Measurements from ENCODE around the gene PTPRF.

PTPRF gene

DNA sequence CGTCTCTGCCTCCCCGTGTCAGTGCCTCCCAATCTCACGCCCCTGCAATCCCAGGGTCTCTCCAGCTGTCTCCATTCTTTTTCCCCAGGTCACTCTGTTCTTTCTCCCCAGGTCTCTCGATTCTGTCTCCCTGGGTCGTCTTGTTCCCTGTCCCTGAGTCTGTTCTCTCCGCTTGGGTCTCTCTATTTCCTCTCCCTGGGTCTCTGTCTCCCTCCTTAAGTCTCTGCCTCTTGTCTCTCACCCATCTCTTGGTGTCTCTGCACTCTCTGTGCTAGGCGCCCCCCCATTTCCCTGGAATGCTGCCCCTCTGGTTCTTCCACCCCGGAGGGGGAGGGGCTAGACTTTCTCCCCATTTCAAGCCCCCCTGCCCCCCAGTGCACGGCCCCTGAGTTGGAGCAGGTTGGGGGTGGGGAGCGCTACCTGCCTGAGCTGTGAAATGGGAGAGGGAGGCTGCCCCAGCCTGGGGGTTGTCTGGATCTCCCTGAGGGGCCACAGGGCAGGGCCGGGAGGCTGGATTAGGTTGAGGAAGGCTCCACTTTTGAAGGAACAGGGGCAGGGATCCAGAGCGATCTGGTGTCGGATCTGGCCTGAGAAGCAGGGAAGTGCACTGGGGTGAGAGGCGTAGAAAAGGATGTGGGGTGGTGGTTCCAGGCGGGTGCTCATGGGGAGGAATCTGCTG is 1.4 kb downstream of the PTPRF start:
- no peaks in the 10 kb centered on the region for H3K9me3 ChIP-seq (ENCODE audit: control insufficient read depth, low read length)
- H3K9ac ChIP-seq (ENCODE audit: low read length): peak overlapping the region; percentile 76
- no peaks in the 10 kb centered on the region for H3K27me3 ChIP-seq (ENCODE audit: control insufficient read depth, insufficient read depth, low read length)
- peak overlapping the region; percentile 73 for H3K4me3 ChIP-seq (ENCODE audit: low read length)
- peaks cover 52% of the 10 kb centered on the region for H3K4me1 ChIP-seq (ENCODE audit: control insufficient read depth, insufficient read depth, low read length)
- no peaks in the 10 kb centered on the region for H3K36me3 ChIP-seq (ENCODE audit: control insufficient read depth, insufficient read depth, low read length)

DNA sequence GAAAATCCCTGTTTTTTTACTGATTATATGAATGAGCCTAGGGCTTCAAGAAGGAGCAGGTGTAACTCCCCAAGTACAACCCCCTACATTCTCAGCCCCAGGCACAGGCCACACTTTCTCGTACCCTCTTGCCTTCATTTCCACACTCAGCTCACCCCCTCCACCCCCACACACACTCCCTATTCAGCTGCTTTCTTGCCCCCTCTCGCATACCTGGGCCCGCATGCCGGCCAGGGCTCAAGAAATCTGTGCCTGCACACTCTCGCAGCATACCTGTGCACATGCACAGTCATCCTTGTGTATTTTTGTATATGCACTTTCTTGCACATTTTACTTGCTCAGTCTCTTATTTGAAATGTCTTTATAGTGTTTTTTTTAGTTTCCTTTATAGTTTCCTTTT is 2.0 kb downstream of the PTPRF start:
- Histone ChIP-seq H3K4me3 (ENCODE audit: low read length) (peak overlapping the region; percentile 73), H3K4me1 (ENCODE audit: control insufficient read depth, insufficient read depth, low read length) (peaks cover 59% of the 10 kb centered on the region), H3K27me3 (ENCODE audit: control insufficient read depth, insufficient read depth, low read length) (no peaks in the 10 kb centered on the region), H3K9ac (ENCODE audit: low read length) (peak overlapping the region; percentile 76), H3K9me3 (ENCODE audit: control insufficient read depth, low read length) (no peaks in the 10 kb centered on the region), H3K36me3 (ENCODE audit: control insufficient read depth, insufficient read depth, low read length) (no peaks in the 10 kb centered on the region)

- no peaks in the 10 kb centered on the region for H3K27me3 ChIP-seq (ENCODE audit: control insufficient read depth, insufficient read depth, low read length)
- H3K36me3 ChIP-seq (ENCODE audit: control insufficient read depth, insufficient read depth, low read length): no peaks in the 10 kb centered on the region
- peaks cover 68% of the 10 kb centered on the region for H3K4me1 ChIP-seq (ENCODE audit: control insufficient read depth, insufficient read depth, low read length)
- H3K9ac ChIP-seq (ENCODE audit: low read length): peak overlapping the region; percentile 27
- H3K4me3 ChIP-seq (ENCODE audit: low read length): no peak overlapping the region
- no peaks in the 10 kb centered on the region for H3K9me3 ChIP-seq (ENCODE audit: control insufficient read depth, low read length)
Observed at GRCh38 chr1:43533584-43533983, 2.9 kb downstream of the PTPRF start.

DNA sequence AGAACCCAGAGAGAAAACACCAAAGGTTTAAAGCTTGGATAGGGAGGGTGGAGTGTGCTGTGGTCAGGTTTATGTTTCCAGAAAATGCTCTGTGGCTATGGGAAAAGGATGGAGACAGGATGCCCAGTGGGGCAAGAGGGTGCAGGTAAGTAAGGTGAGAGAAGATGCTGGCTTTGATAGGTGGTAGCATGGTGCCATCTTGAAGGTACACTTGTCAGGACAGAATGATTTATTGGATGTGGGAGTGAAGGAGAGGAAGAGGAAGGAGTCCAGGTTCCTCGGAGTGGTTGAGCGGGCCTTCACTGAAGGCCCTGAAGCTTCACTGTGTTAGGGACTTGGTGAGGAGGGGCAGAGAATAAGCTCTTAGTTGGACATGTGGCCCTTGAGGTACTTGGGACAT is 3.6 kb downstream of the PTPRF start:
- Histone ChIP-seq H3K4me1 (ENCODE audit: control insufficient read depth, insufficient read depth, low read length) (peaks cover 73% of the 10 kb centered on the region), H3K27me3 (ENCODE audit: control insufficient read depth, insufficient read depth, low read length) (no peaks in the 10 kb centered on the region), H3K9me3 (ENCODE audit: control insufficient read depth, low read length) (no peaks in the 10 kb centered on the region), H3K36me3 (ENCODE audit: control insufficient read depth, insufficient read depth, low read length) (no peaks in the 10 kb centered on the region), H3K9ac (ENCODE audit: low read length) (no peak overlapping the region), H3K4me3 (ENCODE audit: low read length) (no peak overlapping the region)

DNA sequence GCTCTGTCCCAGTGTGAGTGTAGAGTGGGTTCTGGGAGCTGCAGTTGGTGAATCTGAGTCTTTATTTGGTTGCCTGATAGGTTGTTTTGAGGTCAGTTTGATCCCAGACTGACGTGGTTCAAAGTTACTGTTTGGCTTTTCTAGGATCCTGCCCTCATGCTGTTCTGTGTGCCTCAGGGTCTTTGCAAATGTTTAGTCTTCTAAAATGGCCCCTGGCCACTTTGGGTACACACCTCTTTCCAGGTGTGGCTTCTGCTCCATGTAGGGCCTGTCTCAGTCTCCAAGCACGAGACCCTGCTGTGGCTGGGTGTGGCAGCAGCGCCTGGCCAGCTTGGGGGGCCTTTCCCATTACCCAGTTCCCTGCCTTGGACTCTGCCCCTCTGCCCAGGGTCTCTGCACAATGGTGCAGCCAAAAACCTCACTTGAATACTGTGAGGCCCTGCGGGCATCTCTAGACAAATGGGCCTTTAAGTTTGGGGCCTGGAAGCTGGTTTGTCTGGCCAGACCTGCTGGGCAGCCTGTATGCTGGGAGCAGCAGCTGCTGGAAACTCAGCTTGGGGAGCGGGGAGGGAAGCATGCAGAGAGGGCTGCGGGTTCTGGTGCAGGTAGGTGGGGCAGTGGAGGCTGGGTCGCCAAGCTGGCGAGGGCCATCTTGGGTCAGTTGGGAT is 5.6 kb downstream of the PTPRF start:
- Histone ChIP-seq H3K36me3 (ENCODE audit: control insufficient read depth, insufficient read depth, low read length) (no peaks in the 10 kb centered on the region), H3K27me3 (ENCODE audit: control insufficient read depth, insufficient read depth, low read length) (no peaks in the 10 kb centered on the region), H3K9ac (ENCODE audit: low read length) (peak overlapping the region; percentile 12), H3K9me3 (ENCODE audit: control insufficient read depth, low read length) (no peaks in the 10 kb centered on the region), H3K4me3 (ENCODE audit: low read length) (no peak overlapping the region), H3K4me1 (ENCODE audit: control insufficient read depth, insufficient read depth, low read length) (peaks cover 80% of the 10 kb centered on the region)

DNA sequence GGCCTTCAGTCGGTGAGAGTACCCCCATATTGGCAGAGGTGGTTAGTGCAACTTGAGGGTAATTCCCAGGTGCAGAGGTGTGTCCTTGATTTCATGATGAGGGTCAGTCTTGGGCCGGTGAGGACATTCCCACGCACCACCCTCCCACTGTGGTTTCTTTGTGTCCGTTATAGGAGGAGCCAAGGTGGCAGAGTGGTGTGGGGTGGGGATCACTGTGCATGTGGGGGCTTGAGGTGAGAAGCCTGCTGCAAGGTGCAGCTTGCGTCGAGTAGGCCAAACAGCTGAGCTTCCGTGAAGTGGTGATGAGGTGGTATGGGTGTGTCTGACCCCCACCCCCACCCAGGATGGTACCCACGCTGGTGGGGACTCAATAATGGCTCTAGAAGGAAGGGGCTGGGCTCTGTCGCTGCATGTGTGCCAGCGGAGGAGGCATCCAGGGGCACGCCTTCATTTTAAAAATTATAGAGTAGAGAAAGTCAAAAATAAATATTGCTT is 6.2 kb downstream of the PTPRF start:
- H3K4me1 ChIP-seq (ENCODE audit: control insufficient read depth, insufficient read depth, low read length): peaks cover 86% of the 10 kb centered on the region
- H3K27me3 ChIP-seq (ENCODE audit: control insufficient read depth, insufficient read depth, low read length): no peaks in the 10 kb centered on the region
- no peak overlapping the region for H3K4me3 ChIP-seq (ENCODE audit: low read length)
- no peak overlapping the region for H3K9ac ChIP-seq (ENCODE audit: low read length)
- H3K9me3 ChIP-seq (ENCODE audit: control insufficient read depth, low read length): no peaks in the 10 kb centered on the region
- no peaks in the 10 kb centered on the region for H3K36me3 ChIP-seq (ENCODE audit: control insufficient read depth, insufficient read depth, low read length)

- Histone ChIP-seq H3K27me3 (ENCODE audit: control insufficient read depth, insufficient read depth, low read length) (no peaks in the 10 kb centered on the region), H3K36me3 (ENCODE audit: control insufficient read depth, insufficient read depth, low read length) (no peaks in the 10 kb centered on the region), H3K4me3 (ENCODE audit: low read length) (no peak overlapping the region), H3K4me1 (ENCODE audit: control insufficient read depth, insufficient read depth, low read length) (peaks cover 93% of the 10 kb centered on the region), H3K9ac (ENCODE audit: low read length) (no peak overlapping the region), H3K9me3 (ENCODE audit: control insufficient read depth, low read length) (no peaks in the 10 kb centered on the region)
Observed at GRCh38 chr1:43537423-43538142, 6.9 kb downstream of the PTPRF start.

- Histone ChIP-seq H3K9ac (ENCODE audit: low read length) (no peak overlapping the region), H3K4me1 (ENCODE audit: control insufficient read depth, insufficient read depth, low read length) (peaks cover 96% of the 10 kb centered on the region), H3K36me3 (ENCODE audit: control insufficient read depth, insufficient read depth, low read length) (no peaks in the 10 kb centered on the region), H3K27me3 (ENCODE audit: control insufficient read depth, insufficient read depth, low read length) (no peaks in the 10 kb centered on the region), H3K4me3 (ENCODE audit: low read length) (no peak overlapping the region), H3K9me3 (ENCODE audit: control insufficient read depth, low read length) (no peaks in the 10 kb centered on the region)
Observed at GRCh38 chr1:43538143-43538487, 7.4 kb downstream of the PTPRF start.

DNA sequence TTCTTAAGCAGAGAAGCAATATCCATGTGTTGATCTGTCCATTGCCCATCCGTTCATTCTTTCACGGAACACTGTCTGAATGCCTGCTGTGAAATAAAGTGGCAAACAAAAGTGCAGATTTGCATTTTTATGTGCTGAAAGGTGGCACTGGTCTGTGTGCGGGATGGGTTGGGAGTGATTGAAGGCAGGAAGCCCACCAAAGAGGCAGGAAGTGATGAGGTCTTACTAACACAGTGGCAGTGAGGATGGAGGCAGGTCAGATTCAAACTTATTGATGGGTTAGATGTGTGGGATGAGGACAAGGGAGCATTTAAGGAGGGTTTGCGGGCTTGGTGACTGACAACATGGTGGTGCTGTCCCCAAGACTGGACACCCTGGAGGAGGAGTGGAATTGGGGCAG is 8.3 kb downstream of the PTPRF start:
- peaks cover 96% of the 10 kb centered on the region for H3K4me1 ChIP-seq (ENCODE audit: control insufficient read depth, insufficient read depth, low read length)
- no peaks in the 10 kb centered on the region for H3K36me3 ChIP-seq (ENCODE audit: control insufficient read depth, insufficient read depth, low read length)
- H3K4me3 ChIP-seq (ENCODE audit: low read length): no peak overlapping the region
- H3K27me3 ChIP-seq (ENCODE audit: control insufficient read depth, insufficient read depth, low read length): no peaks in the 10 kb centered on the region
- H3K9ac ChIP-seq (ENCODE audit: low read length): no peak overlapping the region
- no peaks in the 10 kb centered on the region for H3K9me3 ChIP-seq (ENCODE audit: control insufficient read depth, low read length)

GRCh38 chr1:43539726-43540434 is 9.2 kb downstream of the PTPRF start:
- Histone ChIP-seq H3K9me3 (ENCODE audit: control insufficient read depth, low read length) (no peaks in the 10 kb centered on the region), H3K4me1 (ENCODE audit: control insufficient read depth, insufficient read depth, low read length) (peaks cover 99% of the 10 kb centered on the region), H3K27me3 (ENCODE audit: control insufficient read depth, insufficient read depth, low read length) (no peaks in the 10 kb centered on the region), H3K36me3 (ENCODE audit: control insufficient read depth, insufficient read depth, low read length) (no peaks in the 10 kb centered on the region), H3K9ac (ENCODE audit: low read length) (no peak overlapping the region), H3K4me3 (ENCODE audit: low read length) (no peak overlapping the region)

GRCh38 chr1:43540653-43541071 is 10.0 kb downstream of the PTPRF start:
- Histone ChIP-seq H3K4me3 (ENCODE audit: low read length) (no peak overlapping the region), H3K4me1 (ENCODE audit: control insufficient read depth, insufficient read depth, low read length) (peaks cover 99% of the 10 kb centered on the region), H3K36me3 (ENCODE audit: control insufficient read depth, insufficient read depth, low read length) (no peaks in the 10 kb centered on the region), H3K27me3 (ENCODE audit: control insufficient read depth, insufficient read depth, low read length) (no peaks in the 10 kb centered on the region), H3K9me3 (ENCODE audit: control insufficient read depth, low read length) (no peaks in the 10 kb centered on the region), H3K9ac (ENCODE audit: low read length) (no peak overlapping the region)

GRCh38 chr1:43541141-43541540 is 10.5 kb downstream of the PTPRF start:
- Histone ChIP-seq H3K4me1 (ENCODE audit: control insufficient read depth, insufficient read depth, low read length) (peaks cover 98% of the 10 kb centered on the region), H3K36me3 (ENCODE audit: control insufficient read depth, insufficient read depth, low read length) (no peaks in the 10 kb centered on the region), H3K9ac (ENCODE audit: low read length) (no peak overlapping the region), H3K27me3 (ENCODE audit: control insufficient read depth, insufficient read depth, low read length) (no peaks in the 10 kb centered on the region), H3K9me3 (ENCODE audit: control insufficient read depth, low read length) (no peaks in the 10 kb centered on the region), H3K4me3 (ENCODE audit: low read length) (no peak overlapping the region)
